Activated CD4-positive, alpha-beta memory T cell treated with anti-CD3 and anti-CD28 coated beads, Interleukin-2, amount 10 ng/mL, durations not matched to agents 7 days and 5 days (primary cell): ENCODE data around the gene MAST1. TPM values are rescaled to one million over a fixed set of nuclear protein-coding genes. Genes with fewer than 3 reads are reported as not detected.

ENCODE experiments used
- CTCF ChIA-PET: fragments of 350-600 bp; sonication (Branson Sonifier 250); formaldehyde crosslinking; loops from one replicate; lab custom pipeline; 2021; ENCODE audit warnings: antibody characterized with exemption, inconsistent platforms; lab: Charles Lee
- POLR2A ChIA-PET: fragments of 350-600 bp; sonication (Branson Sonifier 250); formaldehyde crosslinking; loops from one replicate; lab custom pipeline; 2021; ENCODE audit warnings: antibody characterized with exemption; lab: Charles Lee
- DNase-seq: peaks from one replicate; pipeline ENCODE4 v3.0.0-alpha.2; 2020
- H3K27ac Mint-ChIP-seq: one replicate; pipeline ENCODE4 v1.8.0; 2021; ENCODE audit warnings: mild to moderate bottlenecking, mixed read lengths
- H3K27me3 Mint-ChIP-seq: one replicate; pipeline ENCODE4 v1.8.0; 2021; ENCODE audit warnings: mixed read lengths
- H3K36me3 Mint-ChIP-seq: one replicate; pipeline ENCODE4 v1.8.0; 2021; ENCODE audit warnings: low read depth, mixed read lengths
- H3K4me1 Mint-ChIP-seq: one replicate; pipeline ENCODE4 v1.8.0; 2021; ENCODE audit warnings: mixed read lengths
- H3K4me3 Mint-ChIP-seq: one replicate; pipeline ENCODE4 v1.8.0; 2021; ENCODE audit warnings: mild to moderate bottlenecking, mixed read lengths
- H3K9me3 Mint-ChIP-seq: one replicate; pipeline ENCODE4 v1.8.0; 2021; ENCODE audit warnings: mixed read lengths
- total RNA-seq, 2 experiments: library from RNA; stranded (reverse); gene quantifications; one replicate each; pipeline ENCODE4 v1.2.3, GENCODE V29; 2021

MAST1 gene
- total RNA-seq, 2 experiments from 2014 or later, result 1.1 to 2.1 TPM

DNA sequence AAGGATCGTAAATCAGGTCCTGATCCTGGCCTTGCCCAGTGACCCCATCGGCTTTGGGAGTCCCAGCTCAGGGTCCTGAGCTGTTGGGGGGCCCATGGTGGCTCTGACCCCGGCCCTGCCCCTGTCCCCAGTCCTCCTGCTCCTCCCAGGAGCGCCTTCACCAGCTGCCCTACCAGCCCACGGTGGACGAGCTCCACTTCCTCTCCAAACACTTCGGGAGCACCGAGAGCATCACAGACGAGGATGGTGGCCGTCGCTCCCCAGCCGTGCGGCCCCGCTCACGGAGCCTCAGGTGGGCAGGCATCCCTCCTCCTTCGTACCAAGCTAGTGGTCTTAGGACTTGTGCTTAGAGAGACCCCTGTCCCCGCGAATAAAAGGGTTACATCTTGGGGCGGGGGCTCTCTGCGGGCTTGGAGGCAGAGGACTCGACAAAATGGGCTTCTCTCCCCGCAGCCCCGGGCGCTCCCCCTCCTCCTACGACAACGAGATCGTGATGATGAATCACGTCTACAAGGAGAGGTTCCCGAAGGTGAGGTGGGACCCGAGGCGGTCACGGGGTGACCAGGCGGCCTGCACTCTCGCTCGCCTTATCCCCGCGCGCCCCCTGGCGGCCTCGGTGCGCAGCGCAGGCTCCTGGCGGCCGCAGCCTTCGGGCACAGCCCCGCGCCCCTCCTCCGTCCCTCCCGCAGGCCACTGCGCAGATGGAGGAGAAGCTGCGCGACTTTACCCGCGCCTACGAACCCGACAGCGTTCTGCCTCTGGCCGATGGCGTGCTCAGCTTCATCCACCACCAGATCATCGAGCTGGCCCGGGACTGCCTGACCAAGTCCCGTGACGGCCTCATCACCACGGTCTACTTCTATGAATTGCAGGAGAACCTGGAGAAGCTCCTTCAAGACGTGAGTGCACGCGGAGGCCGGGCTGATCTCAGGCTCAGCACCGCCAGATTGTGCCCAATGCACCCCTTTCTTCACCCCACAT is 9.1 kb downstream of the MAST1 start:
- ChIA-PET POLR2A (interaction anchor here (1.0 to 2.0 kb wide), 5 partner anchors 11 to 110 kb away, joined by 3 to 11 read pairs (median 3); partner anchors contain the start of genes DNASE2 and GET3), CTCF (interaction anchor here (0.6 to 5.2 kb wide), 46 partner anchors 10 to 1759 kb away, joined by 3 to 51 read pairs (median 4); partner anchors contain the start of genes DNASE2, GCDH, GET3 and JUNB)
- no peaks in the 10 kb centered on the region for H3K9me3 Mint-ChIP-seq
- peak; percentile 83 for DNase-seq
- no peaks in the 10 kb centered on the region for H3K36me3 Mint-ChIP-seq
- H3K4me1 Mint-ChIP-seq, result peaks cover 7% of the 10 kb centered on the region
- peak overlapping the region; percentile 21 for H3K4me3 Mint-ChIP-seq
- no peak overlapping the region for H3K27ac Mint-ChIP-seq
- peaks cover 13% of the 10 kb centered on the region for H3K27me3 Mint-ChIP-seq

DNA sequence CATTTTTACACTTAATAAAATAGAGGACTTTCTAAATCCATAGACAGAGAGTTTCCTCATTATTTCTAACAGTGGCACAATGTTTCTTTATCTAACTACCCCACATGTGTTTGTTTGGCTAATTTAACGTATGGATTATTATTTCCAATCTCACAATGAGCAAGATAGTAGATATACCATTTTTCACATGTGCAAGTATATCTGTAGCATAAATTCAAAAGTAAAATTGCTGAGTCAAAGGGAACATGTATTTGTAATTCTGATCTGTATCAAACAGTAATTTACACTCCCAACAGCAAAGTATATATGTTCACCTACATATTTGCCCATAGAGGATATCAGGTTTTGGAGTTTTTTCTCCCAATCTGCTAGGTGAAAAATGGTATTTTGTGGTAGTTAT is 18.3 kb downstream of the MAST1 start:
- Mint-ChIP-seq H3K27ac (no peak overlapping the region), H3K9me3 (no peaks in the 10 kb centered on the region), H3K4me3 (no peak overlapping the region), H3K4me1 (no peaks in the 10 kb centered on the region), H3K27me3 (peaks cover 2% of the 10 kb centered on the region), H3K36me3 (no peaks in the 10 kb centered on the region)
- ChIA-PET POLR2A (no interaction called here), CTCF (no interaction called here)
- DNase-seq, result no peak

DNA sequence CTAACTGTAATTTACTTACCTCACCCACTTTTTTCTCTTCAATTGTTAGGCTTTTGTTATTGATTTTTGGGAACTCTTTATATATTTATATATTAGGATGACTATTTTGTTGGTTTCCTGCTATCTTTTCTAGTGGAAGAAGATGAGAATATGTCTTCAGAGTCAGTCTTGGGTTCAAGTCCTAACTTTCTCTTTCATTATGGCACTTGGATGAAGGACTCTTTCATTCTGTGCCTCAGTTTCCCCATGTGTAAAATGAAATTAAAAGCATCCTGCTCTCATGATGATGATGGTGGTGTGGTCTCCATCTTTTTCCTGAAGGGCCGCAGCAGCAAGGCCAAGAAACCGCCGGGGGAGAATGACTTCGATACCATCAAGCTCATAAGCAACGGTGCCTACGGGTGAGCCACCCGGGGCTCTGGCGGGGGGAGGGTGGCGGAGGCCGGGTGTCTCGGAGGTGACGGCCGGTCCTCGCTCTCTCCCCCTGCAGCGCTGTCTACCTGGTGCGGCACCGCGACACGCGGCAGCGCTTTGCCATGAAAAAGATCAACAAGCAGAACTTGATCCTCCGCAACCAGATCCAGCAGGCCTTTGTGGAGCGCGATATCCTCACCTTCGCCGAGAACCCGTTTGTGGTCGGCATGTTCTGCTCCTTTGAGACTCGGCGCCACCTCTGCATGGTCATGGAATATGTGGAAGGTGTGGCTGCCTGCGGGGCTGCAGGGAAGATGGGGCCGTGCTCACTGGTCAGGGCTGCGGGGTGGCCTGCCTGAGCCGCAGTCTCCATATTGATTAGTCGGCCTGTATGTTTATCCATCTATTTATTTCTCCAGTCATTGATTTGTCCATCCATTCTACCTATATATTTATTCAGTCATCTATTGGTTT is 20.0 kb downstream of the MAST1 start:
- Mint-ChIP-seq H3K4me1 (no peaks in the 10 kb centered on the region), H3K27ac (no peak overlapping the region), H3K4me3 (no peak overlapping the region), H3K9me3 (no peaks in the 10 kb centered on the region), H3K27me3 (peaks cover 2% of the 10 kb centered on the region), H3K36me3 (no peaks in the 10 kb centered on the region)
- ChIA-PET POLR2A (no interaction called here), CTCF (interaction anchor here (0.8 to 1.0 kb wide), 2 partner anchors 10 kb away, joined by 3 to 5 read pairs; no protein-coding TSS in a partner anchor)
- no peak for DNase-seq

DNA sequence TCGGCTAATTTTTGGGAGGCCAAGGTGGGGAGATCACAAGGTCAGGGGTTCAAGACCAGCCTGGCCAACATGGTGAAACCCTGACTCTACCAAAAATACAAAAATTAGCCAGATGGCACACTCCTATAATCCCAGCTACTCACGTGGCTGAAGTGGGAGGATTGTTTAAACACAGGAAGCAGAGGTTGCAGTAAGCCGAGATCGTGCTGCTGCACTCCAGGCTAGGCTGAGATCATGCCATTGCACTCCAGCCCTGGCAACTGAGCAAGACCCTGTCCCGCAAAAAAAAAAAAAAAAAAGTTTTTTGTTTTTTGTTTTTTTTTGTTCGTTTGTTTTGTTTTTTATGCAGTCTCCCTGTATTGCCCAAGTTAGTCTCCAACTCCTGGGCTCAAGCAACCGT is 21.2 kb downstream of the MAST1 start:
- no peak for DNase-seq
- Mint-ChIP-seq H3K36me3 (no peaks in the 10 kb centered on the region), H3K27me3 (peaks cover 5% of the 10 kb centered on the region), H3K4me1 (no peaks in the 10 kb centered on the region), H3K4me3 (no peak overlapping the region), H3K9me3 (no peaks in the 10 kb centered on the region), H3K27ac (no peak overlapping the region)
- POLR2A ChIA-PET, result no interaction called here
- CTCF ChIA-PET, result interaction anchor here (1.0 kb wide), 1 partner anchor 12 kb away, joined by 3 read pairs; no protein-coding TSS in a partner anchor

GRCh38 chr19:12864143-12864542 is 25.8 kb downstream of the MAST1 start:
- ChIA-PET POLR2A (interaction anchor here (0.8 kb wide), 1 partner anchor 237 kb away, joined by 3 read pairs; no protein-coding TSS in a partner anchor), CTCF (interaction anchor here (0.5 to 1.5 kb wide), 6 partner anchors 9 to 429 kb away, joined by 3 to 5 read pairs (median 4); no protein-coding TSS in a partner anchor)
- H3K4me1 Mint-ChIP-seq, result peaks cover 8% of the 10 kb centered on the region
- DNase-seq, result no peak
- H3K4me3 Mint-ChIP-seq, result no peak overlapping the region
- no peaks in the 10 kb centered on the region for H3K36me3 Mint-ChIP-seq
- H3K9me3 Mint-ChIP-seq, result no peaks in the 10 kb centered on the region
- H3K27ac Mint-ChIP-seq, result no peak overlapping the region
- peaks cover 3% of the 10 kb centered on the region for H3K27me3 Mint-ChIP-seq

DNA sequence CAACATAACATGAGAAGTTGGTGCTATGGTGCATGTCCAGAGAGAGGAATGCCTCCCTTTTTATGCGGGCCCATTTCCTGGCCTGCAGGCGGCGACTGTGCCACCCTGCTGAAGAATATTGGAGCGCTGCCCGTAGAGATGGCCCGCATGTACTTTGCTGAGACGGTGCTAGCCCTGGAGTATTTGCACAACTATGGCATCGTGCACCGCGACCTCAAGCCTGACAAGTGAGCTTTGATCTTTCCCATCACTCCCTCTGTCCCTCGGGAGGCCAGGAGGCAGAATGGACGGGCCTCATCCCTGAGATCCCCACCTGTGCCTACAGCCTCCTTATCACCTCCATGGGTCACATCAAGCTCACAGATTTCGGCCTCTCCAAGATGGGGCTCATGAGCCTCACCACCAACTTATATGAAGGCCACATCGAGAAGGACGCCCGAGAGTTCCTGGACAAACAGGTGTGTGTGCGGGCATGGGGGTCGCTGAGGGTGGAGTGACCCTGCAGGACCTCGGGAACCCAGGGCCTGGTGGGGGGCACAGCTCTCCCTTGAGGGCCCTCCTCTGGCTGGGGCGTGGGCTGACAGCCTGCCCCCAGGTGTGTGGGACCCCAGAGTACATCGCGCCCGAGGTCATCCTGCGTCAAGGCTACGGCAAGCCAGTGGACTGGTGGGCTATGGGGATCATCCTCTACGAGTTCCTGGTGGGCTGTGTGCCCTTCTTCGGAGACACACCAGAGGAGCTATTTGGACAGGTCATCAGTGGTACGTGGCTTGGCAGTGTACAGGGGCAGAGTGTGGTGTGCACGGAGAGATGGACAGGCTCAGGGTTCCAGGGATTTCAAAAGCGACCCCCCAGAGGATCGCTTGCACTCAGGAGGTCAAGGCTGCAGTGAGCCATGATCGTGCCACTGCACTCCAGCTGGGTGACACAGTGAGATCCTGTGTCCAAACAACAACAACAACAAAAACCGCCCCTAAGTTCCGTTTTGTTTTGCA is 26.7 kb downstream of the MAST1 start:
- no peaks in the 10 kb centered on the region for H3K9me3 Mint-ChIP-seq
- POLR2A ChIA-PET, result no interaction called here
- no peak for DNase-seq
- peaks cover 8% of the 10 kb centered on the region for H3K4me1 Mint-ChIP-seq
- H3K36me3 Mint-ChIP-seq, result no peaks in the 10 kb centered on the region
- no peak overlapping the region for H3K4me3 Mint-ChIP-seq
- peaks cover 3% of the 10 kb centered on the region for H3K27me3 Mint-ChIP-seq
- CTCF ChIA-PET, result interaction anchor here (0.5 to 1.5 kb wide), 4 partner anchors 8 to 35 kb away, joined by 3 to 5 read pairs (median 4); no protein-coding TSS in a partner anchor
- no peak overlapping the region for H3K27ac Mint-ChIP-seq

GRCh38 chr19:12865746-12866415 is 27.6 kb downstream of the MAST1 start:
- Mint-ChIP-seq H3K27me3 (peaks cover 3% of the 10 kb centered on the region), H3K9me3 (no peaks in the 10 kb centered on the region), H3K4me1 (peaks cover 8% of the 10 kb centered on the region), H3K4me3 (no peak overlapping the region), H3K36me3 (no peaks in the 10 kb centered on the region), H3K27ac (no peak overlapping the region)
- CTCF ChIA-PET, result no interaction called here
- no peak for DNase-seq
- POLR2A ChIA-PET, result no interaction called here

DNA sequence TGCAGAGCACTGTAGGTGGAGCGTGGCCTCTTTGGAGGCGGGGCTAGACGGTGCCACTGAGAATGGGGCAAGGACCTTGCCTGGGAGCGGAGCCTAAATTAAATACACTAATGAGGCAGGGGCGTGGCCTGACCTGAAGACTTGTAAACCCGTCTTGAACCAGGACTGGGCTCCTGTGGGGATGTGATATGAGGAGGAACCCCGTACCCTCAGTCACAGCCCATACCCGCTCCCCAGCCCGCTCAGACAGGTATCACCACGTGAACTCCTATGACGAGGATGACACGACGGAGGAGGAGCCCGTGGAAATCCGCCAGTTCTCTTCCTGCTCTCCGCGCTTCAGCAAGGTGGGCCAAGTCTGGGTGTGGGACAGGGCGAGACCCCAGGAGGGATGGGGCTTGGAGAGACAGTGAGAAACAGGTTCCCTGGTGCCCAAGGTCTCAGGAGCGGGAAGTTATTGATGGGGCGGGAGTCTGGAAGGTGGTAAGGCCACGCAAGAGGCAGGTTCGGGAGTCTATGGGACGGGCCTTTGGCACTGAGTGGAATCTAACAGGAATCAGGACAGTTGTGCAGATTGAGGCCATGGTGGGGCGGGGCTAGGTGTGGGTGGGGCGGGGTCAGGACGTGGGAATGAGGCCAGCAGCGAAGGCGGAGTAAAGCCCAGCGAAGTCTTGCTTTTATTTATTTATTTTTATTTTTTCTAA is 28.3 kb downstream of the MAST1 start:
- no peak overlapping the region for H3K4me3 Mint-ChIP-seq
- H3K27ac Mint-ChIP-seq, result no peak overlapping the region
- H3K27me3 Mint-ChIP-seq, result peaks cover 3% of the 10 kb centered on the region
- H3K9me3 Mint-ChIP-seq, result no peaks in the 10 kb centered on the region
- H3K36me3 Mint-ChIP-seq, result no peaks in the 10 kb centered on the region
- ChIA-PET POLR2A (no interaction called here), CTCF (no interaction called here)
- H3K4me1 Mint-ChIP-seq, result peaks cover 8% of the 10 kb centered on the region
- no peak for DNase-seq

- H3K4me1 Mint-ChIP-seq, result peaks cover 12% of the 10 kb centered on the region
- POLR2A ChIA-PET, result no interaction called here
- CTCF ChIA-PET, result no interaction called here
- H3K4me3 Mint-ChIP-seq, result peak overlapping the region; percentile 7
- H3K27me3 Mint-ChIP-seq, result peaks cover 3% of the 10 kb centered on the region
- peaks cover 6% of the 10 kb centered on the region for H3K36me3 Mint-ChIP-seq
- no peak overlapping the region for H3K27ac Mint-ChIP-seq
- peak; percentile 67 for DNase-seq
- peaks cover 5% of the 10 kb centered on the region for H3K9me3 Mint-ChIP-seq
Observed at GRCh38 chr19:12867120-12868099, 29.1 kb downstream of the MAST1 start.

- Mint-ChIP-seq H3K4me1 (peaks cover 17% of the 10 kb centered on the region), H3K27ac (no peak overlapping the region), H3K4me3 (no peak overlapping the region), H3K27me3 (no peaks in the 10 kb centered on the region), H3K36me3 (peaks cover 16% of the 10 kb centered on the region), H3K9me3 (peaks cover 9% of the 10 kb centered on the region)
- CTCF ChIA-PET, result interaction anchor here (0.6 kb wide), 1 partner anchor 89 kb away, joined by 4 read pairs; no protein-coding TSS in a partner anchor
- POLR2A ChIA-PET, result interaction anchor here (1.0 kb wide), 1 partner anchor 12 kb away, joined by 3 read pairs; no protein-coding TSS in a partner anchor
- no peak for DNase-seq
Observed at GRCh38 chr19:12868540-12869112, 30.3 kb downstream of the MAST1 start.
